Prostate gland (tissue), 2 donors: ENCODE measurements around the gene SMIM29. TPM values are rescaled to one million over a fixed set of nuclear protein-coding genes. Genes with fewer than 3 reads are reported as not detected.

Experiments
- DNase-seq: peaks from one replicate; pipeline ENCODE4 v3.0.0-alpha.2; 2019; ENCODE audit warnings: low spot score
- H3K27ac ChIP-seq, 2 donors: fragments of 200-600 bp; sonication (generic); 2 replicates each; pipeline ENCODE4 v1.5.1; 2017 to 2019
- H3K27me3 ChIP-seq: fragments of 200-600 bp; sonication (generic); replicated peaks from 2 replicates; pipeline ENCODE4 v1.5.1; 2019; ENCODE audit not compliant: insufficient read depth
- H3K36me3 ChIP-seq, 2 donors: fragments of 200-600 bp; sonication (generic); 1 replicate in 1 of 2; 2 replicates in 1 of 2; pipeline versions ENCODE4 v1.5.1 to v1.8.1; 2017 to 2019
- H3K4me1 ChIP-seq: fragments of 200-600 bp; sonication (generic); replicated peaks from 2 replicates; pipeline ENCODE4 v1.5.1; 2019
- H3K4me3 ChIP-seq, 2 donors: fragments of 200-600 bp; sonication (generic); 2 replicates each; pipeline ENCODE4 v1.5.1; 2017 to 2019
- H3K9me3 ChIP-seq: fragments of 200-600 bp; sonication (generic); 2 replicates; pipeline ENCODE4 v1.5.1; 2017
- CTCF ChIP-seq, 4 experiments: fragments of 200-600 bp in 2 of 4; fragments of 450-650 bp in 2 of 4; sonication (generic) in 2 of 4; IDR thresholded peaks; 1 replicate in 3 of 4; 2 replicates in 1 of 4; pipeline ENCODE4 v1.5.1; 2016 to 2019; ENCODE audit warnings: antibody characterized with exemption in 4 of 4, mild to moderate bottlenecking in 2 of 4, moderate library complexity in 2 of 4
- POLR2A ChIP-seq: fragments of 450-650 bp; IDR thresholded peaks from one replicate; pipeline ENCODE4 v1.6.1; 2016; ENCODE audit warnings: antibody characterized with exemption, mild to moderate bottlenecking
- POLR2AphosphoS5 ChIP-seq: sonication (generic); formaldehyde crosslinking; IDR thresholded peaks from one replicate; pipeline ENCODE4 v1.6.1; 2017; ENCODE audit warnings: antibody characterized with exemption
- WGBS: methylation state at CpG from one replicate; pipeline ENCODE4 v1.1.5; 2018; 5-methylcytosine and 5-hydroxymethylcytosine counted together
- intact Hi-C: fragments of 100-400 bp; cut with DNase I; formaldehyde crosslinking; loops from one replicate; pipeline ENCODE4 v1.14.2; 2022
- total RNA-seq, 2 donors: library from RNA; depleted of rRNA; stranded (reverse); fragments of >200 nt; gene quantifications; one replicate each; pipeline ENCODE4 v1.1.0, GENCODE V29; 2016

SMIM29 gene
- total RNA-seq, 2 donors from 2014 or later, result 25.9 to 41.6 TPM

GRCh38 chr6:34278833-34279232 is 30.0 kb upstream of the SMIM29 start:
- Histone ChIP-seq H3K27me3 (no peaks in the 10 kb centered on the region), H3K4me1 (no peaks in the 10 kb centered on the region), H3K9me3 (no peaks in the 10 kb centered on the region), H3K36me3 (no peaks in the 10 kb centered on the region), H3K27ac (no peak overlapping the region), H3K4me3 (no peak overlapping the region)
- DNase-seq, result no peak
- TF ChIP-seq POLR2A, result no peak
- TF ChIP-seq POLR2AphosphoS5, result no peak
- TF ChIP-seq CTCF (IDR thresholded peaks at IDR 0.05), result no peak
- 73% methylated on average over 4 of the region's 5 CpGs for WGBS
- intact Hi-C loops, result no loop called here

GRCh38 chr6:34277763-34278112 is 28.9 kb upstream of the SMIM29 start:
- Histone ChIP-seq H3K4me1 (no peaks in the 10 kb centered on the region), H3K4me3 (no peak overlapping the region), H3K9me3 (no peaks in the 10 kb centered on the region), H3K27ac (no peak overlapping the region), H3K36me3 (no peaks in the 10 kb centered on the region), H3K27me3 (no peaks in the 10 kb centered on the region)
- TF ChIP-seq POLR2AphosphoS5 (no peak), POLR2A (no peak), CTCF (IDR thresholded peaks at IDR 0.05) (no peak)
- no peak for DNase-seq
- 92% methylated on average over 4 of the region's 4 CpGs for WGBS
- intact Hi-C loops, result no loop called here

- H3K4me3 ChIP-seq, result no peak overlapping the region
- 72% methylated on average over 10 of the region's 10 CpGs for WGBS
- no peaks in the 10 kb centered on the region for H3K27me3 ChIP-seq
- H3K27ac ChIP-seq, result no peak overlapping the region
- H3K36me3 ChIP-seq, result no peaks in the 10 kb centered on the region
- intact Hi-C loops, result no loop called here
- TF ChIP-seq CTCF (IDR thresholded peaks at IDR 0.05) (no peak), POLR2A (no peak), POLR2AphosphoS5 (no peak)
- no peak for DNase-seq
- H3K9me3 ChIP-seq, result no peaks in the 10 kb centered on the region
- no peaks in the 10 kb centered on the region for H3K4me1 ChIP-seq
These were observed 28.3 kb upstream of the SMIM29 start for GRCh38 chr6:34276881-34277762.

GRCh38 chr6:34276191-34276590 is 27.4 kb upstream of the SMIM29 start:
- H3K4me1 ChIP-seq, result no peaks in the 10 kb centered on the region
- intact Hi-C loops, result no loop called here
- DNase-seq, result no peak
- no peak overlapping the region for H3K27ac ChIP-seq
- H3K4me3 ChIP-seq, result no peak overlapping the region
- WGBS, result 74% methylated on average over 5 of the region's 5 CpGs
- TF ChIP-seq POLR2AphosphoS5, result no peak
- TF ChIP-seq POLR2A, result no peak
- TF ChIP-seq CTCF (IDR thresholded peaks at IDR 0.05), result no peak
- H3K9me3 ChIP-seq, result no peaks in the 10 kb centered on the region
- no peaks in the 10 kb centered on the region for H3K36me3 ChIP-seq
- no peaks in the 10 kb centered on the region for H3K27me3 ChIP-seq
